Thymus (tissue), 11 donors: Measurements from ENCODE around the gene EIF5. TPM values are rescaled to one million over a fixed set of nuclear protein-coding genes. Genes with fewer than 3 reads are reported as not detected.

Source experiments
- DNase-seq, 9 donors: peaks; one replicate each; pipeline ENCODE4 v3.0.0-alpha.2; 2013; ENCODE audit warnings: low spot score in 9 of 9, low read depth in 6 of 9, missing footprints in 1 of 9
- H3K27ac ChIP-seq, 2 donors: one replicate each; pipeline ENCODE4 v1.5.1; 2013; ENCODE audit warnings: control low read depth in 1 of 2, low read depth in 1 of 2, low read length in 1 of 2, mild to moderate bottlenecking in 1 of 2, moderate library complexity in 1 of 2
- H3K27me3 ChIP-seq, 2 donors: one replicate each; pipeline ENCODE4 v1.5.1; 2013; ENCODE audit warnings: low read length in 1 of 2; ENCODE audit not compliant: control insufficient read depth in 2 of 2, insufficient read depth in 1 of 2
- H3K36me3 ChIP-seq, 2 donors: one replicate each; pipeline ENCODE4 v1.5.1; 2013; ENCODE audit warnings: low read length in 1 of 2, mild to moderate bottlenecking in 1 of 2, moderate library complexity in 1 of 2; ENCODE audit not compliant: control insufficient read depth in 2 of 2, insufficient read depth in 2 of 2
- H3K4me1 ChIP-seq, 2 donors: one replicate each; pipeline ENCODE4 v1.5.1; 2013; ENCODE audit warnings: low read length in 2 of 2; ENCODE audit not compliant: control insufficient read depth in 2 of 2, insufficient read depth in 2 of 2
- H3K4me3 ChIP-seq, 2 donors: one replicate each; pipeline ENCODE4 v1.5.1; 2013; ENCODE audit warnings: low read length in 2 of 2, control low read depth in 1 of 2, mild to moderate bottlenecking in 1 of 2
- H3K9me3 ChIP-seq, 2 donors: one replicate each; pipeline ENCODE4 v1.5.1; 2013; ENCODE audit warnings: low read length in 1 of 2, mild to moderate bottlenecking in 1 of 2; ENCODE audit not compliant: control insufficient read depth in 2 of 2, insufficient read depth in 1 of 2
- WGBS: extraction: QIAGEN DNeasy Blood & Tissue Kit; methylation state at CpG from one replicate; pipeline ENCODE4 v1.1.7; 2013; 5-methylcytosine and 5-hydroxymethylcytosine counted together
- polyA plus RNA-seq: library from polyadenylated mRNA; stranded (reverse); fragments of 200-250 nt; gene quantifications from one replicate; pipeline ENCODE4 v1.2.3, GENCODE V29; 2013
- total RNA-seq: library from RNA; stranded (reverse); fragments of 120-200 nt; gene quantifications from one replicate; pipeline ENCODE4 v1.2.4, GENCODE V29; 2013
- donor health status: healthy.

The EIF5 gene
- total and polyA plus RNA-seq, 2 donors, result 89.5 to 96.1 TPM

- Histone ChIP-seq H3K36me3 (peaks cover 55 to 62% of the 10 kb centered on the region in 2 donors), H3K27ac (no peak overlapping the region), H3K9me3 (no peaks in the 10 kb centered on the region), H3K27me3 (no peaks in the 10 kb centered on the region), H3K4me3 (no peak overlapping the region), H3K4me1 (no peaks in the 10 kb centered on the region)
- WGBS, result 97% methylated on average over 4 of the region's 4 CpGs
- no peak for DNase-seq
Observed at GRCh38 chr14:103343164-103343879, 9.3 kb downstream of the EIF5 start.

DNA sequence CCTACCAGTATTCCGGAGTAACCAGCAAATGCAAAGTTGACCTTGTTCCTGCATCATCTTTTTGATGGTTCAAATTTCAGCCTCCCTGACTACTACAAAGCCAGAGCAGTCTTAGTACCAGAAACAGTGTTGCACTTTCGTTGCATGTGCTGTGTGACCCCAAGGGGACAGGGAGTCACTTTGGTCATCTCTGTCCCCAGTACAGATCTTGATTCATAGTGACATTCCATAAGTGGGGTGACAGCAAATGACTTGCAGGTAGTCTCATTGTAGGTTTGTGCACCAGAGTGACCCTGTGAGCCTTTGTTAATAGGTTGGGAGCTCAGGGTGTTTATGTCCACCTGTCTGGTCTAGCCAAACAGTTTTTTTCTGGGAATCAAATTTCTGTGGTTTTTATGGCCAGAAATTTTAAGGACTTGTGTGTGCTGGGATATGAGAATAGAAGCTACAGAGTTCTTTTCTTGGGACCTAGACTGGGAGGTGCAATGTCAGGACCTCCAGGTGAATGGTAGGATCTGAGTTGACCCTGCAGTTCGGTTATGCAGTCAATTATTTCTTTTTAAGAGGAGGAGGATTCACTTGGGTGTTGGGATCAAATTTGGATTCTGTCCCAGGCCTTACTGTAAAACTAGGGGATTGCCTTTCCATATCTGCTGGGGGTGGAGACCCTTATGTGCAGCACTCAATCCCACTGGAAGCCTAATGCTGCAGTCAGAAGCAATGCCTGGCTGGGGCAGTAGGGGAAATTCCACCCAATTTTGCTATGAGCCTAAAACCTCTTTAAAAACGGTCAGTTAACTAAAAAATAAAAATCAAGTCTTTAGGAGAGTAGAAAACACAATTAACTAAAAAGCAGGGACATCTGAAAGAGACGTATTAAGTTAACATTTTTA, 10.1 kb downstream of the EIF5 start:
- Histone ChIP-seq H3K4me1 (no peaks in the 10 kb centered on the region), H3K36me3 (peaks cover 47 to 54% of the 10 kb centered on the region in 2 donors)

GRCh38 chr14:103346286-103346685, 12.2 kb downstream of the EIF5 start:
- Histone ChIP-seq H3K27ac (no peak overlapping the region), H3K4me1 (no peaks in the 10 kb centered on the region), H3K27me3 (no peaks in the 10 kb centered on the region), H3K9me3 (no peaks in the 10 kb centered on the region), H3K4me3 (no peak overlapping the region), H3K36me3 (peaks cover 26 to 32% of the 10 kb centered on the region in 2 donors)
- 77% methylated on average over 3 of the region's 3 CpGs for WGBS
- no peak for DNase-seq

More for the DNA sequence above, 10.1 kb downstream of the EIF5 start:
- DNase-seq, result no peak
- Histone ChIP-seq H3K4me3 (no peak overlapping the region), H3K27ac (no peak overlapping the region), H3K27me3 (no peaks in the 10 kb centered on the region), H3K9me3 (no peaks in the 10 kb centered on the region)
- WGBS, result 96% methylated on average over 5 of the region's 5 CpGs

DNA sequence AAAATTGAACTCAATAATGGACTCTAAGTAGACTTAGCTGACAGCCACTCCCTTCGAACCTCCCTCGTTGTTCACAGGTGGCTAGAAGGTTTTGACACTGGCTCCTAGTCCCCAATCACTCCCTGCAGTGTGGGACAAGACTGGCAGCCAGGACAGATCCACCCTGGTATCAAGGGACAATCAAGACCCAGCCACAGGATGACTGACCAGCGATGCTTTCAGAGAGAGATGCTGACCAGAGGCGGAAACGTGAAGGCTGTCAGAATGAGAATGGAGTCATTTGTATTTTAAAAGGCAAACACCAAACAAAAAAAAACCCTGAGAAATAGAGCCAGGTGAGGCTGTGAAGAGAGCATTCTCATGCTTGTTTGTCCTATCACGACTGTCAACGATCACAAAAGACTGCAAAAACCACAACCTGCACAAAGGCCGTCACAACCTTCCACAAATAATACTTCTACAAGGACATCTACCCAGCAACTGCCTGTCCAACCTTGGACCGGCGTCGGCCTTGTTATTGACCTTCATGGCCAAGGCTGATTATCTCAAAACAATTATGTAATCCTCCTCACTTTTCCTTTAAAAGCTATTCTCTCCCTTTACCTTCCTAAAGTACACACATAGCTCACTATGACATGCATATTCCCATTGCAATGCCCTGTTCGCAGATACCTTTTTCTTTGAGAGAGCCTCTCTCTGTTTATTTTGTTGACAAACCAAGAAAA, 13.2 kb downstream of the EIF5 start:
- H3K27ac ChIP-seq, result no peak overlapping the region

DNA sequence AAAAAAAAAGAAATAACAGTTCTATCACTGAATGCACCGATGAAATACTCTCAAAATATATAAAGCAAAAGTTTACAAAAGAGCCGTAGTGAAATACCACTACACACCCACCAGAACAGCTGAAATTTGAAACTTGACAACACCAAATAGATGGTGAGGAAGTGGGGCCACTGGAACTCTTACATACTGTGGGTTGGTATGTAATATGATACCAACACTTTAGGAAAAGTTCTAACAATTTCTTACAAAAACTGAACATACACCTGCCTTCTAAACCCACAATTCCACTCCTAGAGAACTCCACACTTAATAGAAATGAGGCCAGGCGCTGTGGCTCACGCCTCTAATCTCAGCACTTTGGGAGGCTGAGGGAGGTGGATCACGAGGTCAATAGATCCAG, 14.1 kb downstream of the EIF5 start:
- no peaks in the 10 kb centered on the region for H3K27me3 ChIP-seq
- H3K27ac ChIP-seq, result no peak overlapping the region
- DNase-seq, result no peak
- peaks cover 14% of the 10 kb centered on the region in 2 donors for H3K36me3 ChIP-seq
- no peaks in the 10 kb centered on the region for H3K9me3 ChIP-seq
- no peak overlapping the region for H3K4me3 ChIP-seq
- 93% methylated on average over 5 of the region's 5 CpGs for WGBS
- H3K4me1 ChIP-seq, result no peaks in the 10 kb centered on the region

More for the DNA sequence above, 13.2 kb downstream of the EIF5 start:
- Histone ChIP-seq H3K27me3 (no peaks in the 10 kb centered on the region), H3K4me3 (no peak overlapping the region), H3K36me3 (peaks cover 20 to 23% of the 10 kb centered on the region in 2 donors), H3K9me3 (no peaks in the 10 kb centered on the region), H3K4me1 (no peaks in the 10 kb centered on the region)
- DNase-seq, result no peak
- 80% methylated on average over 12 of the region's 12 CpGs for WGBS

DNA sequence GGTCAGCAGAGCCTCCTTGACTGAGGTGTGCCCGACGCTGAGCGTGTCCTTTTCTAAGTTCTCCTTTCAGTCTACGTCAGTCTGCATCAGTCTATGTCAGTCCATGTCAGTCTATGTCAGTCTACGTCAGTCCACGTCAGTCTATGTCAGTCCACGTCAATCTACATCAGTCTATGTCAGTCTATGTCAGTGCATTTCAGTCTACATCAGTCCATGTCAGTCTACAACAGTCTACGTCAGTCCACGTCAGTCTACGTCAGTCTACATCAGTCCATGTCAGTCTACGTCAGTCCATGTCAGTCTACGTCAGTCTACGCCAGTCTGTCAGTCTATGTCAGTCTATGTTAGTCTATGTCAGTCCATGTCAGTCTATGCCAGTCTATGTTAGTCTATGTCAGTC, 15.9 kb downstream of the EIF5 start:
- no peaks in the 10 kb centered on the region for H3K36me3 ChIP-seq
- no peak for DNase-seq
- no peak overlapping the region for H3K4me3 ChIP-seq
- no peak overlapping the region for H3K27ac ChIP-seq
- no peaks in the 10 kb centered on the region for H3K4me1 ChIP-seq
- no peaks in the 10 kb centered on the region for H3K27me3 ChIP-seq
- 96% methylated on average over 13 of the region's 13 CpGs for WGBS
- H3K9me3 ChIP-seq, result no peaks in the 10 kb centered on the region

GRCh38 chr14:103353362-103353761, 19.3 kb downstream of the EIF5 start:
- no peak overlapping the region for H3K27ac ChIP-seq
- no peak for DNase-seq
- no peaks in the 10 kb centered on the region for H3K4me1 ChIP-seq
- H3K36me3 ChIP-seq, result no peaks in the 10 kb centered on the region
- 92% methylated on average over 7 of the region's 7 CpGs for WGBS
- H3K9me3 ChIP-seq, result no peaks in the 10 kb centered on the region
- no peaks in the 10 kb centered on the region for H3K27me3 ChIP-seq
- H3K4me3 ChIP-seq, result no peak overlapping the region

- no peak for DNase-seq
- no peak overlapping the region for H3K4me3 ChIP-seq
- H3K27ac ChIP-seq, result no peak overlapping the region
- H3K27me3 ChIP-seq, result no peaks in the 10 kb centered on the region
- H3K4me1 ChIP-seq, result no peaks in the 10 kb centered on the region
- no peaks in the 10 kb centered on the region for H3K9me3 ChIP-seq
- H3K36me3 ChIP-seq, result no peaks in the 10 kb centered on the region
- whole genome bisulfite sequencing, result 94% methylated on average over 7 of the region's 7 CpGs
Observed at GRCh38 chr14:103354141-103354540, 20.1 kb downstream of the EIF5 start.
